NCI-H345 treated with DMSO at 0.1 percent for 48 hours (cell line): ENCODE data around the gene TMPRSS11E.
"Not testable (repeated sequence)": the region's sequence is repeated elsewhere in the genome, so short reads cannot be mapped to it uniquely, and the experiment has no call there.

Experiments used
- DNase-seq: peaks from one replicate; lab custom pipeline; 2025; ENCODE audit not compliant: unreplicated experiment; lab: John Stamatoyannopoulos, UW

The TMPRSS11E gene, protein sequence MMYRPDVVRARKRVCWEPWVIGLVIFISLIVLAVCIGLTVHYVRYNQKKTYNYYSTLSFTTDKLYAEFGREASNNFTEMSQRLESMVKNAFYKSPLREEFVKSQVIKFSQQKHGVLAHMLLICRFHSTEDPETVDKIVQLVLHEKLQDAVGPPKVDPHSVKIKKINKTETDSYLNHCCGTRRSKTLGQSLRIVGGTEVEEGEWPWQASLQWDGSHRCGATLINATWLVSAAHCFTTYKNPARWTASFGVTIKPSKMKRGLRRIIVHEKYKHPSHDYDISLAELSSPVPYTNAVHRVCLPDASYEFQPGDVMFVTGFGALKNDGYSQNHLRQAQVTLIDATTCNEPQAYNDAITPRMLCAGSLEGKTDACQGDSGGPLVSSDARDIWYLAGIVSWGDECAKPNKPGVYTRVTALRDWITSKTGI

DNA sequence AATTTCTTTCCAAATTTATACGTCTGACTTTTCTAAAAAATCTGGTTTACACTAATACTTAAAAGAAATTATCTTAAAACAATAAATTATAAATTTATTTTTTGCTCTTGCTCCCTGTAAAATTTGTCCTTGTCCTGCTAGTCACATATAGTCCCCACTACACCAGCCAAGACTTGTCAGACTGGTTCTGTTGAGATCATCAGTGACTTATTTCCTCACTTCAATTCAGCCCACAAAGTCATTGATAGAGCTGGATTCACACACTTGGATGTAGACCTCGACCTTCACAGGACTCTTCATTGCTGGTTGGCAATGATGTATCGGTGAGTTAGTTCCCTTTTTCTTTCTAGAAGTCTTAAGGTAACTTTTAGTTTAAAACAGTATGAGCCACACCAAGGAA, at the start of gene TMPRSS11E:
TMPRSS11E (plus strand) TSS at position 263 of the 400 bp plus-strand sequence; CDS start at position 313, 50 bp downstream.
- DNase-seq, result no peak

GRCh38 chr4:68399306-68399705, 48.0 kb upstream of the TMPRSS11E start:
- DNase-seq, result no peak

GRCh38 chr4:68401231-68401630, 46.0 kb upstream of the TMPRSS11E start:
- no peak for DNase-seq

DNA sequence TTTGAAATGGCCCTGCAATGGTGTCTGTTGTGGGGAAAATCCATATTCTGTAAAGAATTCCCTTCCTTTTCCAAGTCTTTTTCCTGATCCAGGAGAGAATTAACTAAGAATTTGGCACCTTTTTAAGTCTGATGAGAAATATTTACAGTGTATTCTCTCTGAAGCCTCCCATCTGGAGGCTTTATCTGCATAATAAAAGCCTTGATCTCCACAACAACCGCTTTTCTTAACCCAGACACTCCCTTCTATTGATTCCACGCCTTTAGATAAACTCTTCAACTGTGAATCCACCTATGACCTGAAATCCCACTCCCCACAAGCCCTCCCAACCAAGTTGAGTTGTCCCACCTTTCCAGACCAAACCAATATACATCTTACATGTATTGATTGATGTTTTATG, 43.1 kb upstream of the TMPRSS11E start:
- no peak for DNase-seq

DNA sequence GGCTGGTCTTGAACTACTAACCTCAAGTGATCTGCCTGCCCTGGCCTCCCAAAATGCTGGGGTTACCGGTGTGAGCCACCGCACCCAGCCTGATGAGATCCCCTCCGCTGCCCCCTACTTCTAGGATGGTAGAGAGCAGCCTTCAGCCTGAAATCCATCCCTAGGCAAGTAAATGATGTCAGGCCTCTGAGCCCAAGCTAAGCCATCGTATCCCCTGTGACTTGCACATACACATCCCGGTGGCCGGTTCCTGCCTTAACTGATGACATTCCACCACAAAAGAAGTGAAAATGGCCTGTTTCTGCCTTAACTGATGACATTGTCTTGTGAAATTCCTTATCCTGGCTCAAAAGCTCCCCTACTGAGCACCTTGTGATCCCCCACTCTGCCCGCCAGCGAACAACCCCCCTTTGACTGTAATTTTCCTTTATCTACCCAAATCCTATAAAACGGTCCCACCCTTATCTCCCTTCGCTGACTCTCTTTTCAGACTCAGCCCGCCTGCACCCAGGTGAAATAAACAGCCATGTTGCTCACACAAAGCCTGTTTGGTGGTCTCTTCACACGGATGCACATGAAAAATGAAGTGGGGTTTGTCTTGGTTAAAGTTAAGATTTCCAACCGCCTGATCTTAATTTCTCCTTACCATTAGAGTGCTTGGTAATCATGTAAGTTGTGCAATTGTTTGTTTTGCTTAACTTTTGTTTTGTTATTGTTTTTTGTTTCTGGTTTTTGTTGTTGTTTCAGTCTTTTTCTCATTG, 41.4 kb upstream of the TMPRSS11E start:
- DNase-seq, result not testable (repeated sequence)

DNA sequence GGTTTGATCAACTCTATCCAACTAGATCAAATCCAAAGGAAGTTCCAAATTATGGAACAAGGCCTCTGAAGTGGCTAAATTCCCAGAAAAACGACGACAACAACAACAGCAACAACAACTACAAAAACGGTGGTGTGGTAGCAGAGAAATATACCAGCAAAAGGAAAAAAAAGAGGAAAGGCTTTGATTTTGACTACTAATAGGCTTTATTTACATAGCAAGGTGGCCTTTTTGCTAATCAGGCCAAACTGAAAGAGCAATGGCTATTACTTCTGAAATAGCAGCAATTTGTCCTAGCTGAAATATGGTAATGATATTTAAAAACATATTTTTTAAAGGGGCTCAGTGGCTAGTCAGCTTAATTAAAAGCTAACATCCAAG, 40.8 kb upstream of the TMPRSS11E start:
- DNase-seq, result no peak

- DNase-seq, result not testable (repeated sequence)
Measured at GRCh38 chr4:68407015-68407867, 40.0 kb upstream of the TMPRSS11E start.

GRCh38 chr4:68407868-68408190, 39.4 kb upstream of the TMPRSS11E start:
- DNase-seq, result no peak

GRCh38 chr4:68410149-68410548, 37.1 kb upstream of the TMPRSS11E start:
- no peak for DNase-seq

- no peak for DNase-seq
Measured at GRCh38 chr4:68410643-68411042, 36.6 kb upstream of the TMPRSS11E start.

DNA sequence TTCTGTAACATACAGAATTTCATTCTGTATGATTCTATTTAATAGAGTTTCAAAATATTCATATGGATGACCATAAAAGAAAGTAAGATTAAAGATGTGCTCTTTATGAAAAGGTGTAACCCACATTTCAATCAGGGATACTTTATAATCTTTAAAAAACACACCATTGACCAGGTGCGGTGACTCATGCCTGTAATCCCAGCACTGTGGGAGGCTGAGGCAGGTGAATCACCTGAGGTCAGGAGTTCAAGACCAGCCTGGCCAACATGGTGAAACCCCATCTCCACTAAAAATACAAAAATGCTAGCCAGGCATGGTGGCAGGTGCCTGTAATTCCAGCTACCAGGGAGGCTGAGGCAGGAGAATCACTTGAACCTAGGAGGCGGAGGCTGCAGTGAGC, 35.2 kb upstream of the TMPRSS11E start:
- not testable (repeated sequence) for DNase-seq

DNA sequence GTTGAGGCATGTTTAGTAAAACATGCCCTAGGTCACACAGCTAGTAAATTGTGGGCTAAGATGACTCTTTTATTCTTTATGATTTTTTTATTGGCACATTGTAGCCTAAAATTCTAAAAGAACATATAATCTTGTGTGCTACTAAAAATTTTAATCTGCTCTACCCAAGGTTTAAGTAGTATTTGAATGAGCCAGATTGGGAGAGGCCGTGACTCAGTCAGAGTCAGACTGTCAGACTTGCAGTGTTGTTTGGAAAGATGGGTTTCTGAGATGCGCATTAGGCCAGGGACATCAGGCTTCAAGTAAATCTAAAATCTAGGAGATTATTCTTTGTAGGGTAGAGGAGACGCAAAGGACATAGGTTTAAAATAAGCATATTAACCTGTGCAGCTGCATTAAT, 30.7 kb upstream of the TMPRSS11E start:
- no peak for DNase-seq

- DNase-seq, result no peak
Measured at GRCh38 chr4:68426516-68426915, 20.7 kb upstream of the TMPRSS11E start.

DNA sequence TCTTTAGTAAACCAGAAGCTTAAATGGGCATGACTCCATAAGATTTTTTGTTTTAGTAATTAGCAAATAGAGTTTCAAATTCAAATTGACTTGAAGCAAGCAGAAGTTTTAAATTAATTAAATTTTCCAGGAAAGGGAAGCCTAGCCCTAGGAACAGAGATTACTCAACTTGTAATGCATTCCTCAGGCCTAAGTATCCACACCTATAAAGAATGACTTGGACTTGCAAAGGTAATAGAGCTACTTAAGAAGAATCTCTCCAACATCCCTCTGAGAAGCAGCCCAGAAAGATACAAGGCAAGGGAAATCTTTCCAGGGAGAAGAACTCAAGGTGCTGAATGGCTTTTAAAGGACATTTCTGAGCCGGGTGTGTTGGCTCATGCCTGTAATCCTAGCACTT, 16.9 kb upstream of the TMPRSS11E start:
- DNase-seq, result no peak

GRCh38 chr4:68432320-68432719, 14.9 kb upstream of the TMPRSS11E start:
- DNase-seq, result no peak

- no peak for DNase-seq
Measured at GRCh38 chr4:68433582-68433981, 13.7 kb upstream of the TMPRSS11E start.

DNA sequence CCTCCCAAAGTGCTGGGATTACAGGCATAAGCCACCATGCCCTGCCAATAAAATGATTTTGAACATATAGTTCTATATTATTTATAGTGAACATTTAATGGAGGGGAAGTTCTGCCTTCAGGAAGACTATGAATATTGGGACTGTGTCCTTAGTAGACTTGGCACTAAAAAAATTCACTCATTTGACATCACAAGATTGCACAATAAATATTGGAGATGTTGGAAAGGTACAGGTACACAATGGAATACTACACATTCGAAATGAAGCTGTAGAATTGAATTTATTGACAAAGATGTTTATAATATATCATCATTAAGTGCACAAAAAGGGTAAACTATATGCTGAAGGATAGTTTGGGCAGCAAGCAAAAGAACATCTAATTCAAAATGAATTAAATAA, 13.0 kb upstream of the TMPRSS11E start:
- DNase-seq, result no peak

- no peak for DNase-seq
Measured at GRCh38 chr4:68434836-68435235, 12.4 kb upstream of the TMPRSS11E start.

DNA sequence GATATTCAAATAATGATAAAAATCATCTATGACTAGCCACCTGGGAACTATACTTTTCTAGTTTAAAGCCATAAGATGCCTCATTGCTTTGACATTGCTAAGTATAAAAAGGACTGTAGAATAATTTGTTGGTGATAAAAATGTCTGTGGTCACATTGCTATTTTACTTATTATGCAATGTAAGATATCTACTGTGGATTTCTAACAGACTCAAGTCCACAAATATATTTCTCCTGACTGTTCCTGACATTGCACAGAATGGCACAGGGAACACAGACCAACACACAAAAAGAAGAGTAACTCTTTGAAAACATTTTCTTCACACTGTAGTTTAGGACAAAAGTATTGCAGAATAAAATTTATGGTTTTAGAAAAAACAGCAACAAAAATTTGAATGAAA, 2.2 kb upstream of the TMPRSS11E start:
- no peak for DNase-seq

- DNase-seq, result no peak
Measured at GRCh38 chr4:68451246-68452211, 4.3 kb downstream of the TMPRSS11E start.
